ENCODE results near the gene FALEC. TPM values are rescaled to one million over a fixed set of nuclear protein-coding genes. Genes with fewer than 3 reads are reported as not detected.

The FALEC gene
- total and polyA plus RNA-seq, 9 of the 15 experiments (the other 6 are each of a cell fraction or from before 2014, with no cell fraction given): 0.15 to 1.8 (median 0.53) TPM; not detected in 5

GRCh38 chr1:150516050-150516591 is 569 bp downstream of the FALEC start:
- ChIA-PET CTCF (ENCODE audit: low intra/inter-chr PET ratio) (interaction anchor here (0.8 to 1.3 kb wide), 3 partner anchors 50 to 260 kb away, joined by 4 to 10 read pairs (median 7); no protein-coding TSS in a partner anchor), POLR2A (interaction anchor here (0.6 to 2.9 kb wide), 17 partner anchors 9 to 372 kb away, joined by 3 to 18 read pairs (median 3); partner anchors contain the start of genes MCL1 and TARS2)
- Histone ChIP-seq H3K79me2 (ENCODE audit: control insufficient read depth, insufficient read depth, low read length) (peaks cover 13% of the 10 kb centered on the region; the same call in 1 of the 3 replicates), H3K27me3 (ENCODE audit: control insufficient read depth in 2 of 2, insufficient read depth in 2 of 2, low read length in 2 of 2) (no peaks in the 10 kb centered on the region), H4K20me1 (replicated peaks; ENCODE audit: control insufficient read depth, insufficient read depth, low read length) (no peaks in the 10 kb centered on the region), H3K9ac (ENCODE audit: insufficient read depth in 1 of 2, low read depth in 2 of 2, low read length in 2 of 2) (peak overlapping the region; percentile 82 to 98), H3K27ac (ENCODE audit: extremely low read depth, low read depth, low read length) (peak overlapping the region; percentile 45), H2AFZ (ENCODE audit: low read depth, low read length) (peak overlapping the region; percentile 97), H3K36me3 (ENCODE audit: control insufficient read depth, insufficient read depth, low read length) (peaks cover 24% of the 10 kb centered on the region; the same call in 2 of the 3 replicates), H3K4me1 (replicated peaks in 1 of 2; ENCODE audit: control insufficient read depth in 2 of 2, insufficient read depth in 2 of 2, low read length in 2 of 2) (peaks cover 28 to 37% of the 10 kb centered on the region in 2 experiments; a peak in 4 of 5 replicates), H3K9me1 (ENCODE audit: control insufficient read depth, insufficient read depth, low read length) (no peaks in the 10 kb centered on the region), H3K4me2 (ENCODE audit: insufficient read depth, low read length) (peak overlapping the region; percentile 81), H3K9me3 (replicated peaks; ENCODE audit: control insufficient read depth, insufficient read depth, low read depth, low read length) (no peaks in the 10 kb centered on the region), H3K4me3 (peak overlapping the region; percentile 43)
- ATAC-seq (peak; percentile 41), FAIRE-seq (peak; percentile 54), DNase-seq (ENCODE audit: extremely low read depth in 1 of 4, low spot score in 3 of 4) (peak in 3 of 4 experiments; percentile 35 to 55 (median 39))
- intact Hi-C loops (cut with micrococcal nuclease) (loop anchor here (2.0 to 5.0 kb wide), 2 partner anchors 31 to 54 kb away; no protein-coding TSS in a partner anchor), in situ Hi-C loops (cut with MboI) (no loop called here)
- BruUV-seq (replicated peaks): no TSS peak
- WGBS (ENCODE audit: insufficient coverage, low coverage, missing lambda C conversion rate): 0% methylated on average over 8 of the region's 19 CpGs
- TF ChIP-seq E2F1 (CRISPR knock-in tag; IDR thresholded peaks at IDR 0.05) (no peak), TARDBP (IDR thresholded peaks at IDR 0.05) (0 out of 2 replicates have a peak, but pooled peaks have one; percentile 10), NELFE (IDR thresholded peaks at IDR 0.05; ENCODE audit: insufficient read depth, insufficient read length) (no peak), HNRNPUL1 (IDR thresholded peaks at IDR 0.05; ENCODE audit: low read length) (no peak), SMARCB1 (IDR thresholded peaks at IDR 0.05; ENCODE audit: insufficient read length, low read depth) (no peak), POLR2AphosphoS5 (IDR thresholded peaks at IDR 0.05; ENCODE audit: control insufficient read depth, insufficient read depth, low read depth, low read length) (no peak), NFYB (IDR thresholded peaks at IDR 0.05; ENCODE audit: extremely low read depth, insufficient read length) (no peak), PHF21A (IDR thresholded peaks at IDR 0.05; ENCODE audit: borderline replicate concordance, low read depth) (no peak), VEZF1 (CRISPR knock-in tag; IDR thresholded peaks at IDR 0.05) (peak; percentile 47; the same call in 1 of the 2 replicates), BDP1 (IDR thresholded peaks at IDR 0.05; ENCODE audit: insufficient read depth, insufficient read length) (no peak), HOMEZ (CRISPR knock-in tag; IDR thresholded peaks at IDR 0.05) (no peak), ADNP (tag; IDR thresholded peaks at IDR 0.05) (peak; percentile 89; the same call in 1 of the 2 replicates), ZEB2 (IDR thresholded peaks at IDR 0.05) (0 out of 2 replicates have a peak, but pooled peaks have one; percentile 22), RB1 (IDR thresholded peaks at IDR 0.05; ENCODE audit: low read depth) (no peak), ETV6 (IDR thresholded peaks at IDR 0.05; ENCODE audit: borderline replicate concordance in 1 of 2, low read depth in 2 of 2, low read length in 1 of 2) (no peak), ETV6 (CRISPR knock-in tag; IDR thresholded peaks at IDR 0.05; ENCODE audit: borderline replicate concordance) (no peak), SMARCC2 (IDR thresholded peaks at IDR 0.05; ENCODE audit: low read depth) (no peak), CAMTA2 (CRISPR knock-in tag; conservative IDR thresholded peaks at IDR 0.05) (no peak), NBN (IDR thresholded peaks at IDR 0.05; ENCODE audit: low read depth) (0 out of 2 replicates have a peak, but pooled peaks have one; percentile 9), TBP (optimal IDR thresholded peaks at IDR 0.05; ENCODE audit: low read depth, low read length) (peak; percentile 38)

Measured in K562 (cell line).